ENCODE results near the gene S1PR5.
A peak's percentile ranks its signal among the peaks of the same experiment; 100 is the strongest.
"Not testable (repeated sequence)": the region's sequence is repeated elsewhere in the genome, so short reads cannot be mapped to it uniquely, and the experiment has no call there.

S1PR5 gene, protein sequence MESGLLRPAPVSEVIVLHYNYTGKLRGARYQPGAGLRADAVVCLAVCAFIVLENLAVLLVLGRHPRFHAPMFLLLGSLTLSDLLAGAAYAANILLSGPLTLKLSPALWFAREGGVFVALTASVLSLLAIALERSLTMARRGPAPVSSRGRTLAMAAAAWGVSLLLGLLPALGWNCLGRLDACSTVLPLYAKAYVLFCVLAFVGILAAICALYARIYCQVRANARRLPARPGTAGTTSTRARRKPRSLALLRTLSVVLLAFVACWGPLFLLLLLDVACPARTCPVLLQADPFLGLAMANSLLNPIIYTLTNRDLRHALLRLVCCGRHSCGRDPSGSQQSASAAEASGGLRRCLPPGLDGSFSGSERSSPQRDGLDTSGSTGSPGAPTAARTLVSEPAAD

DNA sequence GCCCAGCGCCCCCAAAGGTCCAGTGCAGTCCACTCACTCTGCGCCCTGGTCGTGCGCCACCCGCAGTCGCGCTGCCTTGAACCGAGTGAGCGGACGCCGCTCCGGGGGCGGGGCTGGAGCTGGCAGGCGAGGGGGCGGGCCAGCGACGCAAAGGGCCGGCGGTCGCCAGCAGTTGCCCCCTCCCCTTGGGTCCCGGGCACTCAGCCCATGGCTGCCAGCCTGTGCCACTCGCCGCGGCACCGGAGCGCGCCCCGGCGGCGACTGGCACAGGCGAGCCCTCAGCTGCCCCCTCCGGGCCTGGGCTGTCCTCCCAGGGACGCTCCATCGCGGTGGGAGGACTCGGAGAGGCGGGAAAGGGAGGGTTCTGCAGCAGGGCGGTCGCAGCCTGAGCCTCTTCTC is at the start of gene S1PR5:
Gene S1PR5, minus strand, starts transcription at position 87 of the 399 bp plus-strand sequence. CDS start 2,436 bp downstream, outside the sequence.
- DNase-seq (ENCODE audit: low read depth), result no peak

DNA sequence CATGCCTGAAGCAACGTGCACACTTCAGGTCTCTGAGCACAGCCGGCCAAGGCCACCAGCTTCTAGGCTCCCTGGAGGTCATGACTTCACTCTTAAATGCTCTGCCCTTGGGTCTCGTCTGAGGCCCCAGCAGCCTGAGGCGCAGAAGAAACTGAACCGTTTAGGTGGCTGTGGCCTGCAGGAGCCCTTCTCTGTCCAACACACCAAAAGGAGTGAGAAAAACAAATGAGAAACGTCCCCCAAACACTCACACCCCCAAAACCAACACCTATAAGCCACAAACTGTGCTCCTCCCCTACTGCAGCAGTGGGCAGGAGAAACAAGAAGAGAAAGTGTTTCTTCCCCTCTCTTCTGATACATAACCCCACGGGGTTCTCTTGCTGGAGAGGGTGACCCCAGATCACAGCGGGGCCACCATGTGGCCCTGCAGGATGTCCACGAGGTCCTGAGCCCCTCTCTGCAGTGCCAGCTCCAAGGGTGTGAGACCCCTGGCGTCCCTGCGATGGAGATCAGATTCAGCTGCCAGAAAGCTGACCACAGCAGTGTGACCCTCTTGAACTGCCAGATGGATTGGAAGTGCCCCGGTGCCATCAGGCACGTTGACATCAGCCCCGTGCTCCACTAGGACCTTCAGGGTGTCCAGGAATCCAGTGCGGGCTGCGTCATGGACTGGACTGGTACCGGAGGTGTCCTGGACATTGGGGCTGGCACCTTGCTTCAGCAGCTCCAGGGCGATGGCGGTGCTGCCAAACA is 49.6 kb upstream of the S1PR5 start:
- DNase-seq (ENCODE audit: low read depth), result peak; percentile 19

DNA sequence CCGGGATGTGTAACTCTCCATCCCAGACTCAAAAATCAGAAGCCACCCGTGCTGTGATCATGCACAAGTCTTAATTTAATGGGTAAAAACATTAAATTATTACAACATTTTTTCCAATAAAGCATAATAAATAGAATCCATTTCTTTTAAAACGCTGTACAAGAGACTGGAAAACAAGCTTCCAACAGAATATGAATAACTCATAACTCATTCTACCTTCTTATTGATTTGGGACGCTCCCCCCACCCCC is 49.1 kb upstream of the S1PR5 start:
- no peak for DNase-seq (ENCODE audit: low read depth)

GRCh38 chr19:10565567-10566407 is 48.5 kb upstream of the S1PR5 start, which contains the start of gene KRI1:
Gene KRI1, minus strand, starts transcription at chr19:10566010. Its CDS starts 11 bp downstream, at chr19:10565999.
- peak; percentile 98 for DNase-seq (ENCODE audit: low read depth)

- DNase-seq (ENCODE audit: low read depth), result peak; percentile 26
These were observed 47.9 kb upstream of the S1PR5 start for GRCh38 chr19:10565028-10565566.

- DNase-seq (ENCODE audit: low read depth), result no peak
These were observed 45.4 kb upstream of the S1PR5 start for GRCh38 chr19:10562609-10563008.

DNA sequence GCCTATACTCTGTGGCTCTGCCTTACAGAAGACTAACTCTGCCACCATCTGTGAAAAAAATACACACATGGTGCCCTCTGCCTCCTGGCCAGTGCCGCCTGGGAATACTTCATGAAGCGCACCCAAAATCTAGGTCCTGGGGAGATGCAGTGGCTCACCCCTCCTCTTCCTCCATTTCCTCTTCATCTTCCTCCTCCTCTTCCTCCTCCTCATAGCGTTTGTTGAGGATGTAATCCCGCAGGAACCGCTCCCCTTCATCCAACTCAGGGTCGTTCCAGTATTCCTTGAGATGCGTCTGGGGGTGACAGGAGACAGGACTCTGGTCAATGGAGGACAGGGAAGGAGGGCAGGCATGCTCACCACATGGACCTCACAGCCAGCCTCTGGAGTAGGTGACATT is 42.9 kb upstream of the S1PR5 start:
- no peak for DNase-seq (ENCODE audit: low read depth)

- no peak for DNase-seq (ENCODE audit: low read depth)
These were observed 40.5 kb upstream of the S1PR5 start for GRCh38 chr19:10557603-10558197.

DNA sequence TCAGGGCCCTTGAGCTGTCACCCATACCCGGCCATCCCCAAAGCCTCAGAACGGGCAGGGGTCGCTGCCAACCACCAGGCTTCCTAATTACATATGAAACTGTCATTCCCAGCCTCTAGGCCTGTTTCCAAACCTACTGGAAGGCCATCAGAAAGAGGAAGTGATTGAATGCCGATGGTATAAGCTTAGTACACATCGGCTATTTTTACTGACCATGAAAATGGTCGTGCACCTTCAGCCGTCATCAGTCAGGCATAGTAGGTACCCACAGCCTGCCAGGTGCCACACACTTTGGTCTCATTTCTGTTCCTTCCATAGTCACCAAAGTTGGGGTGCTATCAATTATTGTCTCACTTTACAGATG is 38.3 kb upstream of the S1PR5 start:
- DNase-seq (ENCODE audit: low read depth), result no peak

DNA sequence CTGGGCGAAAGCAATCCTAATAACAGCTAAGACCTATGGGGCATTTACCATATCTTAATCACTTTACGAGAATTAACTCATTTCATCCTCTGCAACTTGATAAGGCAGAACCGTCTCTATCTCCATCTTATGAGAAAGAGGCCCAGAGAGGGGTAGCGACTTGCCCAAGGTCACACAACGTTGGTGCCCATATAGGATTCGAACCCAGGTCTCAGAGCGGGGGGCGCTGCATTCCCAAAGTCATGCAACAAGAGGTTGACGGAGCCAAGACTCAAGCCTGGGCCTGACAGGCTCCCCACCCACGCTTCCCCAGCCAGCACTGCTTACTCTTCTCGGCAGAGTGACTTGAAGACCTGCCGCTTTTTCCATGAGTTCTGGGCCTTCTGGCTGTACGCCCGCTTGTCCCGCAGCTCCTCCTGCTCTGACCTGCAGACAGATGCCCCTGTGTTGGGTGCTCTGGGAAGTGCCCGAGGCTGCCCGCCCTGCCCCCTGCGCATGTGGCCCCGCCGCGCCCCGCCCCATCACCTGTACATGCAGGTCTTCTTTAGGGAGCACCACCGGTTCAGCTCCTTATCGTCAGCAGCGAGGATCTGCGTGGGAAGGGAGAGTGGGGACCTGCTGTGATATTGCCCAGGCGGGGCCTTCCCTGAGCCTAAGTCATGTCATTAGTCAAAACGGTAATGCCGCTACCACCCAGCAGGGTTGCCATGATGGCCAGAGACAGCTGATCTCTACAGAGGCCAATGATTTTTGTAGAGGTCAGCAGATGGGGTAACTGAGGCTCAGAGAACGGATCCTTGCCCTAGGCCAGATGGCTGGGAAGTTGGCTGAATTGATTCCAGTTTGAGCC is 37.7 kb upstream of the S1PR5 start:
- DNase-seq (ENCODE audit: low read depth), result no peak

GRCh38 chr19:10553943-10554381 is 36.7 kb upstream of the S1PR5 start:
- peak; percentile 49 for DNase-seq (ENCODE audit: low read depth)

- no peak for DNase-seq (ENCODE audit: low read depth)
These were observed 35.9 kb upstream of the S1PR5 start for GRCh38 chr19:10553087-10553667.

DNA sequence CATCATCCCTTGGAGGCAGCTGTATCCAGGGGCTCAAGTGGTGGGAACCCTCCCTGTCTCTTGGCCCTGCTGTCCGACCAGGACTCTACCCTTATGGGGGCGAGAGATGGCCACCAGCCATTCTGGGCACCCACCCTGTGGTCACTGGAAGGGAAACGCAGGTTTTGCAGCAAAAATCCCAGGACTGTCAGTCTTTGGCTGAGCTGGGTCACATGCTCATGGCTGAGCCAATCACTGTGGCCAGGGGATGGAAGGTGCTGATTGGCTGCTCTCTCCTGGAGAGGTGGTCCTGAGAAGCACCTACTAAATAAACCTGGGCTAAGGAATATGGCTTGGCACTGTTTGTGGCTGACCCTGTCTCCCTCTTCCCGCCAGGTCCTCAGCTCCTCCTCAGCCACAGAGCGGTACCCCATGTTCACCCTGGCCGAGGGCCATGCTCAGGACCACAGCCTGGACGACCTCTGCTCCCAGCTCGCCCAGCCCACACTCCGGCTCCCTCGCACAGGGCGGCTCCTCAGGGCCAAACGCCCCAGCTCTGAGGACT is 35.3 kb upstream of the S1PR5 start:
- DNase-seq (ENCODE audit: low read depth), result no peak

DNA sequence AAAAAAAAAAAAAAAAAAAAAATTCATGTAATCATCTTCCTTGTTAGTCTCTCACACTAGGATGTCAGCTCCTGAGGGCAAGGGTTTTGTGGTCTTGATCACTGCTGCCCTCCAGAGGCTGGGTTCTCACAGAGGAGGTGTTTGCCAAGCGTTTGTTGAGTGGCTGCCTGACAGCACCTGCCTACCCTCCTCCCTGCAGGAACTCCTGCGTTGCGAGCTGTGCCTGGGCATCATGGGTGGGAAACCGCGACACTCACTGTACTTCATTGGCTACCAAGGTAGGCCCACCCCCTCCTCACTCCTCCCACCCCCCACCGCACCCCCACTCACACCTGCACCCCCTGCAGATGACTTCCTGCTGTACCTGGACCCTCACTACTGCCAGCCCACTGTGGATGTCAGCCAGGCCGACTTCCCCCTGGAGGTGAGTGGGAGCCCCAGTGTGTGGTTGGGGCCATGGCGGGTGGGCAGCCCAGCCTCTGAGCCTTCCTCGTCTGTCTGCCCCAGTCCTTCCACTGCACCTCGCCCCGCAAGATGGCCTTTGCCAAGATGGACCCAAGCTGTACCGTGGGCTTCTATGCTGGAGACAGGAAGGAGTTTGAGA is 34.6 kb upstream of the S1PR5 start:
- DNase-seq (ENCODE audit: low read depth), result no peak

- not testable (repeated sequence) for DNase-seq (ENCODE audit: low read depth)
These were observed 33.8 kb upstream of the S1PR5 start for GRCh38 chr19:10551006-10551405.

DNA sequence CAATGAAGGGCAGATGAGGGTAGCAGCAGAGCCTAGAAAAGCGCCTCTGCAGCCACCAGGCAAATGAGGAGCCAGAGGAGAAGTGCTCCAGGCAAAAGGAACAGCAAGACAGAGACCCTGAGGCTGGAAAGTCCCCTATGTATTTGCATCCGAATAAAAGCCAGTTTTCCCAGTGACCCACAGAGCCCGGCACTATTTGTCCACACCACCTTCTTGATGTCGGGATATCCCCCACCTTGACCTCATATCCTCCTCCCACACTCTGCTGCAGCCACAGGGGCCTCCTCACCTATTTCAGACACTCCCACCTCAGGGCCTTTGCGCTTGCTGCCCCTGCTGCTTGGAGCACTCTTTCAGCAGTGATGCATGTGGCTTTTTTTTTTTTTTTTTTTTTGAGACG is 33.1 kb upstream of the S1PR5 start:
- no peak for DNase-seq (ENCODE audit: low read depth)

DNA sequence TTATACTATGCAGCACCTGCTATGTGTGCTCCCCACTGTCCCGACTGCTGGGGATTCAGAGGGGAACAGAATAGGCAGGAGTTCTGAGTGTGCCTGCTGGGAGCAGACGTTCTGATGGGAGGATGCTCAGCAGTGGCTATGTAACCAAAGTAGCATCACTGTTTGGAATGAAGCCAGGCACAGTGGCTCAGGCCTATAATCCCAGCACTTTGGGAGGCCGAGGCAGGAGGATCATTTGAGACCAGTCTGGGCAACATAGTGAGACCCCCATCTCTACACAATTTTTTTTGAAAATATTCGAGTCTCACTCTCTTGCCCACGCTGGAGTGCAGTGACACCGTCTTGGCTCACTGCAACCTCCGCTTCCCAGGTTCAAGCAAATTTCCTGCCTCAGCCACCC is 32.5 kb upstream of the S1PR5 start:
- no peak for DNase-seq (ENCODE audit: low read depth)

- DNase-seq (ENCODE audit: low read depth), result no peak
These were observed 31.6 kb upstream of the S1PR5 start for GRCh38 chr19:10548746-10549276.

DNA sequence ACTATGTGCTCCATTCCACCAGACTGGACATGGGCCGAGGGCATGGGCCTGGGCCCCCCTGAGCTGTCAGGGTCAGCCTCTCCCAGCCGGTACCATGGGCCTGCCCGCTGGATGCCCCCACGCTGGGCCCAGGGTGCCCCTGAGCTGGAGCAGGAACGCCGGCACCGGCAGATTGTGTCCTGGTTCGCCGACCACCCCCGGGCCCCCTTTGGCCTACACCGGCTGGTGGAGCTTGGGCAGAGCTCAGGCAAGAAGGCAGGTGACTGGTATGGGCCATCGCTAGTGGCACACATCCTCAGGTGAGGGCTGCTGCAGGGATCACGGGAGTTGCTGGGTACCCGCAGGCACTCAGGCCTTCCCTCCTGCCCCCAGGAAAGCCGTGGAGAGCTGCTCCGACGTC is 29.6 kb upstream of the S1PR5 start:
- no peak for DNase-seq (ENCODE audit: low read depth)

Data from T-helper 22 cell (primary cell).